Thoracic aorta (tissue), 2 donors: ENCODE results near the gene HFM1. TPM values are rescaled to one million over a fixed set of nuclear protein-coding genes. Genes with fewer than 3 reads are reported as not detected.

ENCODE experiments used
- ATAC-seq: fragments of 150-250 bp; one replicate; pipeline ENCODE4 v1.8.0; 2017; ENCODE audit warnings: low read depth; ENCODE audit not compliant: insufficient number of reproducible peaks, low FRiP score
- DNase-seq: peaks from one replicate; pipeline ENCODE4 v3.0.0-alpha.2; 2020; ENCODE audit warnings: low spot score
- H3K27ac ChIP-seq, 2 donors: fragments of 200-600 bp; sonication (generic); 1 replicate in 1 of 2; 2 replicates in 1 of 2; pipeline ENCODE4 v1.5.1; 2016; ENCODE audit warnings: mild to moderate bottlenecking in 2 of 2, moderate library complexity in 2 of 2
- H3K27me3 ChIP-seq: fragments of 200-600 bp; sonication (generic); replicated peaks from 2 replicates; pipeline ENCODE4 v1.6.0; 2016; ENCODE audit warnings: mild to moderate bottlenecking; ENCODE audit not compliant: insufficient read depth
- H3K36me3 ChIP-seq: fragments of 200-600 bp; sonication (generic); one replicate; pipeline ENCODE4 v1.5.1; 2016
- H3K4me1 ChIP-seq, 2 donors: fragments of 200-600 bp; sonication (generic); 1 replicate in 1 of 2; 2 replicates in 1 of 2; pipeline versions ENCODE4 v1.5.1 to v1.6.0; 2016; ENCODE audit warnings: low read depth in 2 of 2, mild to moderate bottlenecking in 1 of 2; ENCODE audit not compliant: control insufficient read depth in 1 of 2
- H3K4me3 ChIP-seq: fragments of 200-600 bp; sonication (generic); 2 replicates; pipeline ENCODE4 v1.5.1; 2016; ENCODE audit warnings: mild to moderate bottlenecking
- H3K9me3 ChIP-seq: fragments of 200-600 bp; sonication (generic); 2 replicates; pipeline ENCODE4 v1.5.1; 2016
- CTCF ChIP-seq: fragments of 200-600 bp; sonication (generic); IDR thresholded peaks from one replicate; pipeline ENCODE4 v1.5.1; 2019; ENCODE audit warnings: antibody characterized with exemption
- total RNA-seq, 2 donors: library from RNA; depleted of rRNA; stranded (reverse); fragments of >200 nt; gene quantifications; one replicate each; pipeline versions ENCODE4 v1.1.0 to v1.2.3, GENCODE V29; 2016

Gene HFM1
- total RNA-seq, 2 donors from 2014 or later: 1.4 TPM; not detected in 1

GRCh38 chr1:91349524-91349923 lies 55.1 kb downstream of the HFM1 start:
- ATAC-seq (no peak), DNase-seq (no peak)
- H3K9me3 ChIP-seq: no peaks in the 10 kb centered on the region
- H3K36me3 ChIP-seq: no peaks in the 10 kb centered on the region
- H3K27ac ChIP-seq: no peak overlapping the region
- no peak overlapping the region for H3K4me3 ChIP-seq
- TF ChIP-seq CTCF: no peak
- no peaks in the 10 kb centered on the region for H3K27me3 ChIP-seq
- no peaks in the 10 kb centered on the region for H3K4me1 ChIP-seq

GRCh38 chr1:91346824-91347223 lies 57.8 kb downstream of the HFM1 start:
- Histone ChIP-seq H3K36me3 (no peaks in the 10 kb centered on the region), H3K4me3 (no peak overlapping the region), H3K4me1 (no peaks in the 10 kb centered on the region), H3K9me3 (no peaks in the 10 kb centered on the region), H3K27me3 (no peaks in the 10 kb centered on the region), H3K27ac (no peak overlapping the region)
- ATAC-seq (no peak), DNase-seq (no peak)
- TF ChIP-seq CTCF: no peak

- Histone ChIP-seq H3K27me3 (no peaks in the 10 kb centered on the region), H3K36me3 (no peaks in the 10 kb centered on the region), H3K27ac (no peak overlapping the region), H3K4me1 (no peaks in the 10 kb centered on the region), H3K4me3 (no peak overlapping the region), H3K9me3 (no peaks in the 10 kb centered on the region)
- TF ChIP-seq CTCF: no peak
- DNase-seq: no peak
- ATAC-seq: no peak
These were observed 59.1 kb downstream of the HFM1 start for GRCh38 chr1:91345395-91346005.

GRCh38 chr1:91338501-91338900 lies 66.1 kb downstream of the HFM1 start:
- Histone ChIP-seq H3K9me3 (no peaks in the 10 kb centered on the region), H3K36me3 (no peaks in the 10 kb centered on the region), H3K27me3 (no peaks in the 10 kb centered on the region), H3K27ac (no peak overlapping the region), H3K4me3 (no peak overlapping the region), H3K4me1 (no peaks in the 10 kb centered on the region)
- DNase-seq (no peak), ATAC-seq (no peak)
- TF ChIP-seq CTCF: no peak

GRCh38 chr1:91335603-91336002 lies 69.0 kb downstream of the HFM1 start:
- TF ChIP-seq CTCF: no peak
- H3K27me3 ChIP-seq: no peaks in the 10 kb centered on the region
- ATAC-seq (no peak), DNase-seq (no peak)
- H3K4me3 ChIP-seq: no peak overlapping the region
- H3K27ac ChIP-seq: no peak overlapping the region
- H3K4me1 ChIP-seq: no peaks in the 10 kb centered on the region
- H3K36me3 ChIP-seq: no peaks in the 10 kb centered on the region
- no peaks in the 10 kb centered on the region for H3K9me3 ChIP-seq
